GM18951 (cell line): ENCODE results near the gene CYGB.

Experiments
- POLR2A ChIP-seq: IDR thresholded peaks from 4 replicates; pipeline ENCODE4 v1.6.1; 2011; ENCODE audit warnings: mild to moderate bottlenecking; ENCODE audit not compliant: insufficient read length, insufficient read depth; ENCODE audit errors: extremely low read depth
- in situ Hi-C: fragments of 300-500 bp; cut with MboI; formaldehyde crosslinking; loops from one replicate; pipeline ENCODE4 v1.12.0; 2022; ENCODE audit warnings: low sequenced_read_pairs, mixed read lengths, inconsistent platforms; ENCODE audit not compliant: unreplicated experiment

Gene CYGB

GRCh38 chr17:76542984-76543383 lies 5.5 kb upstream of the CYGB start:
- in situ Hi-C loops, result no loop called here
- no peak for TF ChIP-seq POLR2A

DNA sequence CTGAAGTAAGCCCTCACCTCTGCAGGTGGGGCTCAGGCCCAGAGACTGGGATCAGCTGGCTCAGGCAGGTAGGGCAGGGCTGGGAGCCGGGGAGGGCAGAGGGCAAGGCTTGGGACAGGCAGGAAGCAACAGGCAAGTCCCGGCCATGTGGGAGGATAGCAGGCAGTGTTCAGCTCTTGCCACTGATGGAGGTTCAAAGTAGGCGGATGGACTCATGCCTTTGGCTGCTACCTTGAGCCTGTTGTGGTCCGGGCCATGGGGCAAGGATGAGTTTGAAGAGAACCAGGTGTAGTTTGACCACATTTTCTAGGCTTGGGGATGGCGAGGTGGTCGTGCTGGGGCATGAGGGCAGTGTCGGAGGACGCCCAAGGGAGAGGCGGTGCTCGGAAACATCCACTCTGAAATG lies 5.1 kb upstream of the CYGB start:
- no peak for TF ChIP-seq POLR2A
- in situ Hi-C loops, result no loop called here

DNA sequence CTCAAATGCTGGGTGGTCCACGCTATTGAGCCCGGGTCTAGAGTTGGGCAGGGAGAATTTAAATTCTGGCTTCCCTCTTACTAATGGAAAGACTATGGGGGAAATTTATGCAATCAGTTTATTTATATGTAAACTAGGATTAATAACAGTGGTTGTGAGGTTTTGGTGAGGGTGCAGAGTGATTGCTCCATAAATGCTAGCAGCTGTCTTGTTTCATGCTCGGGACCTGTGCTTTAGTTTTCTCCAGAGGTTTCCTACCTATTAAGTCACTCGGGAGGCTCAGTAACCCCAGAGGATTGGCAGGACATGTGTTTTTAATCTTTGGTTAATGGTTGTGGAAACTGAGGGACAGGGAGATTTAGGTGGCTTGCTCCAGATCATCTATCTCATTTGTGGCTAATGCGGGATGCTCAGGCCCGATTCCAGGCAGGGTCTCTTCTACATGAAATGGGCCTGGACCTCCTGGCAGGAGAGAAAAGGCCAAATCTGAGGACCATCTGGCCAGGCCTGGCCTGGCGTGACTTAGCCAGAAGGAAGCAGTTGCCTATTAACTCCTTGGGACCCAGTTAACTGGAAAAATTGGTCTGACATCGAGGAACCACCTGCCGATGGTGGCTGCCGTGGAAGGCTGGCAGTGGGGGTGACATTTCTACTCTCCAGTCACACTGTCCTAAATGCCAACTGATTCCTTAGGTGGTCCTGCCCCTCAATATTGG lies 4.4 kb upstream of the CYGB start:
- in situ Hi-C loops, result no loop called here
- no peak for TF ChIP-seq POLR2A

- TF ChIP-seq POLR2A, result no peak
- in situ Hi-C loops, result no loop called here
These were observed 3.1 kb upstream of the CYGB start for GRCh38 chr17:76540381-76541300.

GRCh38 chr17:76539631-76540271 lies 2.2 kb upstream of the CYGB start, which contains the start of gene PRCD:
Gene PRCD (plus strand): TSS chr17:76540044. CDS start chr17:76540142, 98 bp downstream.
- in situ Hi-C loops, result no loop called here
- TF ChIP-seq POLR2A, result no peak

DNA sequence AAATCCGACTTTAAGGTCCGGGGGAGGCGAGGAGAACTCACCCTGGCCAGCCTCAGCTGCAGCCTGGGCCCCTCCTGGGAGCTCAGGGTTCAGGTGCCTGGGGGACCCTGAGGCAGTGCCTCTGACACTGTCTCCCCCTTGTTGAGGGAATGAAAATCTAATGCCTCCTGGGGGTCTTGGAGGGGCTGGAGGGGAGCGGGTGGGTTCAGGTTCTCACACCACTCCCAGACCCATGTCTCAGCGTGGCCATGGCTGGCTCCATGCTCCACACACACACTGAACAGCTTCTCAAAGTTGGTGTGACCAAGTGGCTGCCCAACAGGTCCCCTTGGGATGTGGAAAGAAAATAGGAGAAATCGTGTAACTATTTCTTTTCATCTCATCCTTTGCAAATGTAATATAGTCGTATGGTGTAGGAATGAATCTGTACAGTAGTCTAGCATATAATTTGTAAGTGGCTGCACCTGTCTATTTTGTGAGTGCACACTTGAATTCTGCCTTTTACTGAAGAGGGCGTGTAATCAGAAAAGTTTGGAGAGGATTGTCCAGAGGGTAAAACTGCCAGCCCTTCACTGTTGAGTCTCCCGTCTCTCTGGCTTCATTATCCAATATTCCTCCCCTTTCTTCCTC lies 1.5 kb upstream of the CYGB start:
- in situ Hi-C loops, result no loop called here
- no peak for TF ChIP-seq POLR2A

GRCh38 chr17:76538281-76538931 lies 897 bp upstream of the CYGB start:
- in situ Hi-C loops, result no loop called here
- no peak for TF ChIP-seq POLR2A

GRCh38 chr17:76537288-76537577 lies 276 bp downstream of the CYGB start:
- in situ Hi-C loops, result no loop called here
- no peak for TF ChIP-seq POLR2A

DNA sequence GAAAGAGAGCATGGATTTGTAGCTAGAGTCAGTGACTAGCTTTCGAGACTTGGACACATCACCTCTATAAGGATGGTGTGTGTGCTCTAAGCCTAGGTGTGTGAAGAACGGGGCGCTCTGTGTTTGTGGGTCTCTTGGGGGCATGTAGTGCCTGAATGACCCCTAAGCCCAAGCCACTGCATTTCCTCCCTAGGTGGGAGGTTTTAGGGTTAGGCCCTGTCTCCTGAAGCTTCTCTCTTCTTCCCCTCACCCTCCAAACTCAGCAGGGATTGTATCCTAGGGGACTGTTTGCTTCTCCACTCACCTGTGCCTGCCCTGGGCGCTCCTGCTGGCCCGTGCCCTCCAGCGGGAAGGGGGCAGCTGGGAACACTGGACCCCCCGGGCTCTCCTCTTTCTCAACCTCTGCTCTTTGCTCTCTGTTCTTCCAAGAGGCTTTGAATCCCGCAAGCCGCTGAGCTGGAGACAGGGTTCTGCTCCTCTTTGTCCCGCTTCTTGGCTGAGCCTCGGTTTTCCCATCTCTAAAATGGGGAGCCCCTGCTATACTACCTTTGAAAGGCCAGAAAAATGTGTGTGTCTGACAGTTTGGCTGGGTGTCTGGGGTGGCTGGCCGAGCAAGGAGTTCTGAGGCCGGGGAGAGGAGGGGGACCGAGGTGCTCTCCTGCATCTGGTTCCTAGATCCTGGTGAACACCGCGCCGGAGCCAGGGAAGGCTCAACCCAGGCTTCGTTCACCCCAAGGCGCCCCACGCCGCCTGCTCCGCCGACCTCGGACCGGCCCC lies 810 bp downstream of the CYGB start:
- TF ChIP-seq POLR2A, result no peak
- in situ Hi-C loops, result no loop called here

DNA sequence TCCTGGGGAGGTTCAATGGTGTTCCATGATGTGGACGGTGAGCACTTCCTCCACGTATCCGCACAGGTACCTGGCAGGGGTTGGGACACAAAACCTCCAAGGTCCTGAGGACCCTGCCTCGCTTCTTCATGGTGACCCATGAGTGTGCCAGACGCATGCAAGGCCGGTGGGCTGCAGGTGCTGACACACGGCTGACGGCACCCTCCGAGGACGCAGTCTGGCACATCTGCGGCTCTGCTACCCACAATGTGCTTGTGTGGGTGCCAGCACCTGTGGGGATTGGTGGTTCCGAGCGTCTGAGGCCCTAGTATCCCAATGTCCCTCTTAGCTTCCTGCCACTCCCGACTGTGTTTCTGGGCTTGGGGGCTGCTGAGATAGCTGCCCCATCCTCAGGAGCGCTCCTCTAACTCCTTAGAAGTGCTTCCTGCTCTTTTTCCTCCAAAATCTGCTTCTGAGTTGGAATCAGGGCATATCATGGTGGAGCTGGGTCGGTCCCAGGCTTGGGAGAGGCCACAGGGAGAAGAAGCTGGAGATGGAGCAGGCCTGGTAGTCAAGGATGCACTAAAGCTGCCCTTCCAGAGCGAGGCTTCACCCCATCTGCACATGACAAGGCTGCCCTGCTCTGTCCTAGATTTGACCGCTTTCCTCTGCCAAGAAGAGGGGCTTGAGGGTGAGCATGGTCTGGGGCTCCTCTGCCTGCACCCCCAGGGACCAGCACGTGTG lies 1.6 kb downstream of the CYGB start:
- no peak for TF ChIP-seq POLR2A
- in situ Hi-C loops, result no loop called here
